IMR-90 (cell line): ENCODE results near the gene CCDC92. TPM values are rescaled to one million over a fixed set of nuclear protein-coding genes. Genes with fewer than 3 reads are reported as not detected.

ENCODE experiments used
- ATAC-seq: fragments of 200-7000 bp; cut with Tn5 transposase; 2 replicates; pipeline ENCODE4 v1.9.1; 2020; ENCODE audit warnings: low read depth, mild to moderate bottlenecking, moderate library complexity
- BruUV-seq: library from RNA; stranded (reverse); fragments of 400-500 nt; replicated peaks from 2 replicates; lab custom pipeline; 2021; lab: Mats Ljungman, UMichigan
- CTCF ChIA-PET: fragments of 300-600 bp; formaldehyde crosslinking; extraction: SDS; loops from one replicate; lab custom pipeline; 2021; ENCODE audit warnings: antibody characterized with exemption; lab: Yijun Ruan, JAX
- POLR2A ChIA-PET: fragments of 300-600 bp; sonication (Branson Sonifier 250); formaldehyde crosslinking; loops from one replicate; lab custom pipeline; 2022; ENCODE audit warnings: antibody characterized with exemption; ENCODE audit not compliant: unreplicated experiment; lab: Charles Lee
- DNase-seq: peaks from one replicate; pipeline ENCODE4 v3.0.0; 2013
- H2AFZ ChIP-seq: replicated peaks from 2 replicates; pipeline ENCODE3; 2013; ENCODE audit warnings: low read length, mild to moderate bottlenecking; ENCODE audit not compliant: poor library complexity
- H2AK5ac ChIP-seq: 2 replicates; pipeline ENCODE4 v1.6.1; 2013; ENCODE audit warnings: low read depth, low read length, inconsistent platforms
- H2AK9ac ChIP-seq: replicated peaks from 2 replicates; pipeline ENCODE3; 2013; ENCODE audit warnings: mild to moderate bottlenecking, low read depth, low read length, moderate library complexity; ENCODE audit not compliant: poor library complexity
- H2BK120ac ChIP-seq: 2 replicates; pipeline ENCODE4 v1.6.1; 2013; ENCODE audit warnings: low read depth, low read length, inconsistent platforms
- H2BK15ac ChIP-seq: 3 replicates; pipeline ENCODE4 v1.6.1; 2013; ENCODE audit warnings: low read depth, low read length, inconsistent platforms
- H2BK20ac ChIP-seq: 2 replicates; pipeline ENCODE4 v1.6.1; 2013; ENCODE audit warnings: low read depth, mild to moderate bottlenecking, inconsistent platforms, low read length, moderate library complexity
- H2BK5ac ChIP-seq: 2 replicates; pipeline ENCODE4 v1.6.1; 2013; ENCODE audit warnings: mild to moderate bottlenecking, low read depth, low read length, inconsistent platforms; ENCODE audit not compliant: poor library complexity, severe bottlenecking
- H3K14ac ChIP-seq: replicated peaks from 2 replicates; pipeline ENCODE4 v1.6.1; 2013; ENCODE audit warnings: low read depth, low read length, inconsistent platforms
- H3K18ac ChIP-seq: 2 replicates; pipeline ENCODE4 v1.6.1; 2013; ENCODE audit warnings: low read depth, low read length, control low read depth
- H3K23ac ChIP-seq: 2 replicates; pipeline ENCODE4 v1.6.1; 2013; ENCODE audit warnings: low read depth, low read length, inconsistent platforms
- H3K27ac ChIP-seq: 2 replicates; pipeline ENCODE4 v1.5.1; 2013; ENCODE audit warnings: mild to moderate bottlenecking, control low read depth, low read length; ENCODE audit not compliant: insufficient read depth
- H3K27me3 ChIP-seq: 2 replicates; pipeline ENCODE4 v1.6.1; 2013; ENCODE audit warnings: low read length; ENCODE audit not compliant: control insufficient read depth, insufficient read depth
- H3K36me3 ChIP-seq: 2 replicates; pipeline ENCODE4 v1.6.1; 2013; ENCODE audit warnings: low read length, mixed read lengths; ENCODE audit not compliant: control insufficient read depth, insufficient read depth
- H3K4ac ChIP-seq: 2 replicates; pipeline ENCODE4 v1.6.1; 2013; ENCODE audit warnings: low read depth, low read length, inconsistent platforms
- H3K4me1 ChIP-seq: 2 replicates; pipeline ENCODE4 v1.6.1; 2013; ENCODE audit warnings: low read length, mixed read lengths; ENCODE audit not compliant: control insufficient read depth, insufficient read depth
- H3K4me2 ChIP-seq: 2 replicates; pipeline ENCODE4 v1.6.1; 2013; ENCODE audit warnings: low read depth, mild to moderate bottlenecking, control low read depth, low read length, moderate library complexity
- H3K4me3 ChIP-seq: 2 replicates; pipeline ENCODE4 v1.5.1; 2013; ENCODE audit warnings: low read depth, mild to moderate bottlenecking, control low read depth, low read length, moderate library complexity; ENCODE audit not compliant: insufficient read depth
- H3K56ac ChIP-seq: 2 replicates; pipeline ENCODE4 v1.6.1; 2013; ENCODE audit warnings: low read length, inconsistent platforms; ENCODE audit not compliant: insufficient read depth; ENCODE audit errors: extremely low read depth
- H3K79me1 ChIP-seq, 2 experiments: 2 replicates each; pipeline ENCODE4 v1.6.1; 2013; ENCODE audit warnings: low read length in 2 of 2, inconsistent platforms in 1 of 2, low read depth in 1 of 2
- H3K9ac ChIP-seq: 2 replicates; pipeline ENCODE4 v1.6.1; 2013; ENCODE audit warnings: low read depth, low read length, control low read depth
- H3K9me1 ChIP-seq: 2 replicates; pipeline ENCODE4 v1.6.1; 2013; ENCODE audit warnings: low read length, inconsistent platforms; ENCODE audit not compliant: insufficient read depth
- H3K9me3 ChIP-seq: 2 replicates; pipeline ENCODE4 v1.6.1; 2013; ENCODE audit warnings: low read length; ENCODE audit not compliant: control insufficient read depth, insufficient read depth
- H4K20me1 ChIP-seq: 2 replicates; pipeline ENCODE4 v1.6.1; 2013; ENCODE audit warnings: low read length, inconsistent platforms; ENCODE audit not compliant: insufficient read depth
- H4K5ac ChIP-seq: 2 replicates; pipeline ENCODE4 v1.6.1; 2013; ENCODE audit warnings: mild to moderate bottlenecking, low read depth, low read length, control low read depth
- H4K8ac ChIP-seq, 2 experiments: 2 replicates each; pipeline ENCODE4 v1.6.1; 2013; ENCODE audit warnings: low read depth in 2 of 2, low read length in 2 of 2, control low read depth in 1 of 2, inconsistent platforms in 1 of 2
- H4K91ac ChIP-seq: 2 replicates; pipeline ENCODE4 v1.6.1; 2013; ENCODE audit warnings: low read depth, low read length, inconsistent platforms; ENCODE audit not compliant: insufficient read depth
- BHLHE40 ChIP-seq: fragments of 150-350 bp; IDR thresholded peaks from 2 replicates; pipeline ENCODE4 v1.6.1; 2016; ENCODE audit warnings: mild to moderate bottlenecking, low read depth, low read length
- NFE2L2 ChIP-seq: fragments of 150-350 bp; IDR thresholded peaks from 2 replicates; pipeline ENCODE4 v1.6.1; 2016; ENCODE audit warnings: low read depth, mild to moderate bottlenecking, low read length
- RFX5 ChIP-seq: IDR thresholded peaks from 2 replicates; pipeline ENCODE4 v1.8.0; 2012; ENCODE audit warnings: low read depth, mild to moderate bottlenecking, low read length, moderate library complexity
- WGBS, 2 experiments: methylation state at CpG; one replicate each; pipeline versions ENCODE4 v1.1.5 to v1.1.7; 2013; ENCODE audit warnings: missing lambda C conversion rate in 2 of 2; ENCODE audit not compliant: insufficient read length in 1 of 2; ENCODE audit errors: extremely low coverage in 2 of 2; 5-methylcytosine and 5-hydroxymethylcytosine counted together
- dilution Hi-C: fragments of 300-500 bp; cut with HindIII; formaldehyde crosslinking; loops from one replicate; pipeline ENCODE4 v1.14.3; 2018; ENCODE audit warnings: low sequenced_read_pairs; ENCODE audit not compliant: unreplicated experiment
- in situ Hi-C: fragments of 300-500 bp; cut with MboI; formaldehyde crosslinking; loops from 3 replicates; pipeline ENCODE4 v1.14.3; 2019; ENCODE audit warnings: low sequenced_read_pairs, inconsistent platforms, mixed read lengths
- intact Hi-C: fragments of 100-400 bp; cut with micrococcal nuclease; formaldehyde crosslinking; loops from 2 replicates; pipeline ENCODE4 v1.10.0; 2022
- polyA plus RNA-seq, 3 experiments: library from polyadenylated mRNA; depleted of rRNA; stranded (reverse); fragments of >200 nt; gene quantifications; 2 replicates each; pipeline ENCODE4 v1.2.3, GENCODE V29; 2012; ENCODE audit warnings: low replicate concordance in 1 of 3
- total RNA-seq: library from RNA; depleted of rRNA; stranded (reverse); fragments of >200 nt; gene quantifications from 2 replicates; pipeline ENCODE4 v1.2.3, GENCODE V29; 2012
- TF ChIP-seq, protein P1 (sequence below): fragments of 150-350 bp; IDR thresholded peaks from 2 replicates; pipeline ENCODE4 v1.6.1; 2016; ENCODE audit warnings: low read depth, mild to moderate bottlenecking, low read length, moderate library complexity, borderline replicate concordance
- TF ChIP-seq, protein P2 (sequence below): conservative IDR thresholded peaks from 2 replicates; pipeline ENCODE4 v1.5.1; 2012; ENCODE audit warnings: mild to moderate bottlenecking, low read depth, low read length, improper control_type of control experiment

The CCDC92 gene
- total and polyA plus RNA-seq, 2 of the 4 experiments (the other 2 are of a cell fraction): 5.7 to 55.5 TPM

DNA sequence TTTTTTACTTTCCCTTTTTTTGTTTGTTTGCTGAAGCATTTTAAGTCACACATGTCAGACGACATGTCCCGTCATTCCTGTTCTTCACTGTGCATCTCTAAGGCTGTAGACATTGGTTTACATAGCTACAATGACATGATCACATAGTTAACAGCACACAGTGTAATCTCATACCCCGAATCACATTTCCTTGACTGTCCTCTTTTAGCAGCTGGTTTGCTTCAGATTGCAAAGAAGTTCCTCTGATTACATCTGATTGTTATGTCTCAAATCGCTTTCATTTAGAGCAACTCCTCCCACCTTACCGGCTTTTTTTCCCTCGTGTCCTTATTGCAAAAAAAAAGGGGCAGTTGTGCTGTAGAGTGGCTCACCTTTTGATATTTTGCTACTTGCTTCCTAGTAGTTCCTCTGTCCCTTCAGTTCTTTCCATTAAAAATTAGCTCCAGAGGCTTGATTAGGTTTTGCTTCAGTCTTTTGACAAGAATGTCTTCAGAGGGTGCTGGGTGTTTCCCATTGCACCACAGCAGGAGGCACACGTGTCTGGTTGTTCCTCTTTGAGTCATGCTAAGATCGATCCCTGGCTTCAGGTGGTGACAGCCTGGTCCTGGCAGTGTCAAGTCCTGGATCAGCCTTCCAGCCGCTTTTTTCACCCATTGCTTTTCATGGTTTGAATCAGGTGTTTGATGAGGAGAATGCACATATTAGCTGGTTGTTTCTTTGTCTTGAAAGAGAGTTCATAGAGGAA lies 35.4 kb upstream of the CCDC92 start:
- peak; percentile 75 for DNase-seq
- Histone ChIP-seq H2AK5ac (no peak overlapping the region), H3K18ac (no peak overlapping the region), H2BK5ac (no peak overlapping the region), H2BK20ac (no peak overlapping the region), H3K4me1 (peaks cover 20% of the 10 kb centered on the region), H3K9me1 (peaks cover 10% of the 10 kb centered on the region), H4K91ac (no peak overlapping the region), H2BK120ac (no peak overlapping the region), H3K4me3 (no peak overlapping the region), H3K36me3 (peaks cover 15% of the 10 kb centered on the region), H2BK15ac (no peak overlapping the region), H2AFZ (no peak overlapping the region), H3K14ac (no peak overlapping the region), H3K27ac (peak overlapping the region; percentile 28; the same call in 1 of the 2 replicates), H3K79me1 (peaks cover 21 to 43% of the 10 kb centered on the region in 2 experiments; a peak in 3 of 4 replicates), H3K56ac (no peak overlapping the region), H3K4me2 (peak overlapping the region; percentile 50), H3K23ac (0 out of 2 replicates have a peak overlapping the region, but pooled peaks have one; percentile 11), H2AK9ac (no peak overlapping the region), H4K5ac (no peak overlapping the region), H3K9ac (no peak overlapping the region), H4K8ac (no peak overlapping the region), H3K9me3 (no peaks in the 10 kb centered on the region), H3K27me3 (no peaks in the 10 kb centered on the region), H3K4ac (no peak overlapping the region), H4K20me1 (peaks cover 15% of the 10 kb centered on the region; the same call in 1 of the 2 replicates)
- 60% methylated on average over 4 of the region's 9 CpGs; no CpG with 5 or more reads in 1 of the 2 experiments for WGBS, 2 experiments
- CTCF ChIA-PET: no interaction called here
- ATAC-seq: peak; percentile 77
- POLR2A ChIA-PET: no interaction called here
- dilution Hi-C loops (no loop called here), intact Hi-C loops (no loop called here), in situ Hi-C loops (no loop called here)
- no peak for TF ChIP-seq RFX5
- no peak for TF ChIP-seq NFE2L2
- TF ChIP-seq, protein P1, sequence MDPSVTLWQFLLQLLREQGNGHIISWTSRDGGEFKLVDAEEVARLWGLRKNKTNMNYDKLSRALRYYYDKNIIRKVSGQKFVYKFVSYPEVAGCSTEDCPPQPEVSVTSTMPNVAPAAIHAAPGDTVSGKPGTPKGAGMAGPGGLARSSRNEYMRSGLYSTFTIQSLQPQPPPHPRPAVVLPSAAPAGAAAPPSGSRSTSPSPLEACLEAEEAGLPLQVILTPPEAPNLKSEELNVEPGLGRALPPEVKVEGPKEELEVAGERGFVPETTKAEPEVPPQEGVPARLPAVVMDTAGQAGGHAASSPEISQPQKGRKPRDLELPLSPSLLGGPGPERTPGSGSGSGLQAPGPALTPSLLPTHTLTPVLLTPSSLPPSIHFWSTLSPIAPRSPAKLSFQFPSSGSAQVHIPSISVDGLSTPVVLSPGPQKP: no peak
- TF ChIP-seq BHLHE40: no peak
- TF ChIP-seq, protein P2, sequence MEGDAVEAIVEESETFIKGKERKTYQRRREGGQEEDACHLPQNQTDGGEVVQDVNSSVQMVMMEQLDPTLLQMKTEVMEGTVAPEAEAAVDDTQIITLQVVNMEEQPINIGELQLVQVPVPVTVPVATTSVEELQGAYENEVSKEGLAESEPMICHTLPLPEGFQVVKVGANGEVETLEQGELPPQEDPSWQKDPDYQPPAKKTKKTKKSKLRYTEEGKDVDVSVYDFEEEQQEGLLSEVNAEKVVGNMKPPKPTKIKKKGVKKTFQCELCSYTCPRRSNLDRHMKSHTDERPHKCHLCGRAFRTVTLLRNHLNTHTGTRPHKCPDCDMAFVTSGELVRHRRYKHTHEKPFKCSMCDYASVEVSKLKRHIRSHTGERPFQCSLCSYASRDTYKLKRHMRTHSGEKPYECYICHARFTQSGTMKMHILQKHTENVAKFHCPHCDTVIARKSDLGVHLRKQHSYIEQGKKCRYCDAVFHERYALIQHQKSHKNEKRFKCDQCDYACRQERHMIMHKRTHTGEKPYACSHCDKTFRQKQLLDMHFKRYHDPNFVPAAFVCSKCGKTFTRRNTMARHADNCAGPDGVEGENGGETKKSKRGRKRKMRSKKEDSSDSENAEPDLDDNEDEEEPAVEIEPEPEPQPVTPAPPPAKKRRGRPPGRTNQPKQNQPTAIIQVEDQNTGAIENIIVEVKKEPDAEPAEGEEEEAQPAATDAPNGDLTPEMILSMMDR: no peak
- no TSS peak for BruUV-seq
